B cell (primary cell): Measurements from ENCODE around the gene CD34. TPM values are rescaled to one million over a fixed set of nuclear protein-coding genes. Genes with fewer than 3 reads are reported as not detected.

Source experiments
- ATAC-seq: fragments of 200-7000 bp; cut with Tn5 transposase; one replicate; pipeline ENCODE4 v1.10.0; 2021; ENCODE audit warnings: low read depth, mild to moderate bottlenecking, moderate number of reproducible peaks, moderate library complexity
- CTCF ChIA-PET: fragments of 350-600 bp; sonication (Branson Sonifier 250); formaldehyde crosslinking; loops from one replicate; lab custom pipeline; 2021; ENCODE audit warnings: antibody characterized with exemption, inconsistent platforms; lab: Charles Lee
- POLR2A ChIA-PET: fragments of 350-600 bp; sonication (Branson Sonifier 250); formaldehyde crosslinking; loops from one replicate; lab custom pipeline; 2021; ENCODE audit warnings: antibody characterized with exemption; lab: Charles Lee
- DNase-seq: peaks from one replicate; pipeline ENCODE4 v3.0.0; 2013
- H2AFZ ChIP-seq: 2 replicates; pipeline ENCODE4 v1.6.1; 2012; ENCODE audit warnings: mild to moderate bottlenecking, low read depth, low read length; ENCODE audit not compliant: insufficient read depth, poor library complexity, severe bottlenecking
- H3K27ac ChIP-seq, 2 donors: 1 replicate in 1 of 2; 2 replicates in 1 of 2; pipeline ENCODE4 v1.5.1; 2012 to 2013; ENCODE audit warnings: low read length in 2 of 2, mild to moderate bottlenecking in 2 of 2, moderate library complexity in 1 of 2
- H3K27me3 ChIP-seq, 4 experiments: fragments of 200-600 bp in 1 of 4; sonication (generic) in 1 of 4; replicated peaks in 1 of 4; 1 replicate in 2 of 4; 2 replicates in 2 of 4; pipeline versions ENCODE4 v1.6.1 to v1.7.0; 2013 to 2016; ENCODE audit warnings: low read length in 3 of 4, mild to moderate bottlenecking in 2 of 4, mixed read lengths in 1 of 4, moderate library complexity in 1 of 4; ENCODE audit not compliant: insufficient read depth in 4 of 4, control insufficient read depth in 3 of 4; ENCODE audit errors: control extremely low read depth in 1 of 4
- H3K36me3 ChIP-seq, 2 experiments: replicated peaks in 1 of 2; 1 replicate in 1 of 2; 2 replicates in 1 of 2; pipeline versions ENCODE4 v1.6.1 to v1.7.1; 2013; ENCODE audit warnings: low read length in 1 of 2; ENCODE audit not compliant: insufficient read depth in 2 of 2, control insufficient read depth in 1 of 2; ENCODE audit errors: control extremely low read depth in 1 of 2, extremely low read depth in 1 of 2
- H3K4me1 ChIP-seq, 2 donors: fragments of 200-600 bp in 1 of 2; sonication (generic) in 1 of 2; 1 replicate in 1 of 2; 2 replicates in 1 of 2; pipeline versions ENCODE4 v1.5.1 to v1.6.1; 2013 to 2017; ENCODE audit warnings: low read length in 2 of 2; ENCODE audit not compliant: control insufficient read depth in 2 of 2, insufficient read depth in 2 of 2
- H3K4me2 ChIP-seq: replicated peaks from 2 replicates; pipeline ENCODE3; 2012; ENCODE audit warnings: mild to moderate bottlenecking, low read depth, low read length; ENCODE audit not compliant: poor library complexity, severe bottlenecking
- H3K4me3 ChIP-seq, 5 experiments: fragments of 200-600 bp in 1 of 5; sonication (generic) in 1 of 5; 1 replicate in 3 of 5; 2 replicates in 2 of 5; pipeline versions ENCODE4 v1.5.1 to v1.7.0; 2011 to 2016; ENCODE audit warnings: low read length in 4 of 5, mild to moderate bottlenecking in 4 of 5, low read depth in 2 of 5, control low read depth in 1 of 5, moderate library complexity in 1 of 5; ENCODE audit not compliant: insufficient read depth in 1 of 5; ENCODE audit errors: control extremely low read depth in 1 of 5, extremely low read depth in 1 of 5
- H3K79me2 ChIP-seq: fragments of 200-600 bp; sonication (generic); one replicate; pipeline ENCODE4 v1.6.0; 2016; ENCODE audit warnings: low read length; ENCODE audit not compliant: control insufficient read depth, insufficient read depth
- H3K9ac ChIP-seq: fragments of 200-600 bp; sonication (generic); 2 replicates; pipeline ENCODE4 v1.6.1; 2017; ENCODE audit warnings: mild to moderate bottlenecking, low read length, moderate library complexity
- H3K9me3 ChIP-seq, 3 donors: one replicate each; pipeline versions ENCODE4 v1.6.1 to v1.7.1; 2013; ENCODE audit warnings: low read length in 2 of 3; ENCODE audit not compliant: control insufficient read depth in 2 of 3, insufficient read depth in 1 of 3; ENCODE audit errors: control extremely low read depth in 1 of 3
- H4K20me1 ChIP-seq: 2 replicates; pipeline ENCODE4 v1.6.0; 2012; ENCODE audit warnings: mild to moderate bottlenecking, low read length; ENCODE audit not compliant: insufficient read depth, control insufficient read depth, poor library complexity, severe bottlenecking
- H3K27ac Mint-ChIP-seq: one replicate; pipeline ENCODE4 v1.8.0; 2021; ENCODE audit warnings: mixed read lengths
- H3K27me3 Mint-ChIP-seq: one replicate; pipeline ENCODE4 v1.8.0; 2021; ENCODE audit warnings: mixed read lengths
- H3K4me1 Mint-ChIP-seq: one replicate; pipeline ENCODE4 v1.8.0; 2021; ENCODE audit warnings: mixed read lengths
- H3K4me3 Mint-ChIP-seq: one replicate; pipeline ENCODE4 v1.8.0; 2021; ENCODE audit warnings: mixed read lengths
- H3K9me3 Mint-ChIP-seq: one replicate; pipeline ENCODE4 v1.8.0; 2022; ENCODE audit warnings: mixed read lengths; ENCODE audit not compliant: insufficient read depth
- CTCF ChIP-seq: fragments of 200-600 bp; IDR thresholded peaks from one replicate; pipeline ENCODE4 v1.8.0; 2022; ENCODE audit warnings: antibody characterized with exemption, mild to moderate bottlenecking
- EZH2 ChIP-seq: IDR thresholded peaks from 2 replicates; pipeline ENCODE4 v1.6.1; 2012; ENCODE audit warnings: borderline replicate concordance, low read depth, mild to moderate bottlenecking, moderate library complexity, low read length; ENCODE audit not compliant: insufficient read depth, poor library complexity, severe bottlenecking
- WGBS: methylation state at CpG from one replicate; pipeline ENCODE4 v1.1.5; 2013; ENCODE audit warnings: missing lambda C conversion rate; ENCODE audit not compliant: insufficient coverage; 5-methylcytosine and 5-hydroxymethylcytosine counted together
- intact Hi-C: fragments of 100-400 bp; cut with micrococcal nuclease; formaldehyde crosslinking; loops from one replicate; pipeline ENCODE4 v1.10.0; 2022
- polyA plus RNA-seq: library from polyadenylated mRNA; depleted of rRNA; stranded (reverse); fragments of >200 nt; gene quantifications from 2 replicates; pipeline ENCODE4 v1.2.3, GENCODE V29; 2012
- total RNA-seq, 2 donors: library from RNA; stranded (reverse); fragments of 120-200 nt in 1 of 2; gene quantifications; 1 replicate in 1 of 2; 2 replicates in 1 of 2; pipeline versions ENCODE4 v1.2.3 to v1.2.4, GENCODE V29; 2013 to 2022

Gene CD34
- total and polyA plus RNA-seq, 2 donors (not counting 1 experiment from before 2014, with no cell fraction given), result not detected

- 96% methylated on average over 3 of the region's 5 CpGs for WGBS
- H3K4me3 Mint-ChIP-seq, result peak overlapping the region; percentile 76
These were observed 49.0 kb upstream of the CD34 start for GRCh38 chr1:207959910-207960309.

More at GRCh38 chr1:207959910-207960309, 49.0 kb upstream of the CD34 start:
- H3K27ac Mint-ChIP-seq, result no peak overlapping the region
- peak overlapping the region; percentile 56 for H3K9ac ChIP-seq
- DNase-seq (no peak), ATAC-seq (no peak)
- no peaks in the 10 kb centered on the region for H3K9me3 ChIP-seq
- H2AFZ ChIP-seq, result peak overlapping the region; percentile 62
- CTCF ChIA-PET, result interaction anchor here (0.9 to 1.0 kb wide), 2 partner anchors 75 to 130 kb away, joined by 3 read pairs; no protein-coding TSS in a partner anchor
- H3K27me3 ChIP-seq, result peaks cover 0 to 38% (median 19%) of the 10 kb centered on the region in 4 experiments
- POLR2A ChIA-PET, result no interaction called here
- H3K4me3 ChIP-seq, result no peak overlapping the region
- no peaks in the 10 kb centered on the region for H4K20me1 ChIP-seq
- TF ChIP-seq CTCF, result no peak
- TF ChIP-seq EZH2, result no peak
- no peaks in the 10 kb centered on the region for H3K9me3 Mint-ChIP-seq
- no peaks in the 10 kb centered on the region for H3K79me2 ChIP-seq
- intact Hi-C loops, result loop anchor here (5.0 to 10.0 kb wide), 2 partner anchors 208 to 305 kb away; partner anchors contain the start of gene CD46
- H3K27me3 Mint-ChIP-seq, result peaks cover 50% of the 10 kb centered on the region
- peak overlapping the region; percentile 78 for H3K4me2 ChIP-seq
- H3K4me1 ChIP-seq, result peaks cover 22 to 35% of the 10 kb centered on the region in 2 donors
- H3K4me1 Mint-ChIP-seq, result peaks cover 25% of the 10 kb centered on the region
- no peaks in the 10 kb centered on the region for H3K36me3 ChIP-seq
- no peak overlapping the region for H3K27ac ChIP-seq
